ENCODE measurements around the gene NLRP5.

The NLRP5 gene

GRCh38 chr19:55956431-55956830 is 30.1 kb upstream of the NLRP5 start:
- H3K9me3 ChIP-seq (ENCODE audit: control insufficient read depth, low read length): no peaks in the 10 kb centered on the region
- no peaks in the 10 kb centered on the region for H3K27me3 ChIP-seq (ENCODE audit: control insufficient read depth, insufficient read depth, low read length)

DNA sequence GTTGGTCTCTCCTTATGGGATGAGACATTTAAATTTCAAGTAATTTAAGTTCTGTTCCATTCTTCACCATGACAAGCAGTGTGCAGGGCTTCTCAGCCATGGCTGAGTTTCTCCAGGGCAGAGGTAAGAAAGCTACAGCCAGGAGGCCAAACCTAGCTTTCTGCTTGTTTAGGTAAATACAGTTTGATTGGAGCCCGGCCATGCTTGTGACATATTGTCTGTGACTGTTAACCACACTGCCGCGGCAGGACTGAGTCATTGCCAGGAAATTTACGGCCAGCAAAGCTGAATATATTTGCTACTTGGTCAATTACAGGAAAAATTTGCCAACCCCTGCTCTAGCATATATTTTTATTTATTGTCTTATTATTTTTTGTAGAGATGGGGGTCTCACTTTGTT is 28.2 kb upstream of the NLRP5 start:
- Histone ChIP-seq H3K9ac (no peak overlapping the region), H3K4me2 (ENCODE audit: low read length) (no peak overlapping the region), H3K27me3 (ENCODE audit: control insufficient read depth, insufficient read depth, low read length) (no peaks in the 10 kb centered on the region), H3K79me2 (no peaks in the 10 kb centered on the region), H3K27ac (no peak overlapping the region), H3K4me1 (no peaks in the 10 kb centered on the region), H3K4me3 (ENCODE audit: low read depth, low read length) (no peak overlapping the region), H3K36me3 (ENCODE audit: control insufficient read depth, insufficient read depth, low read length) (no peaks in the 10 kb centered on the region), H3K9me3 (ENCODE audit: control insufficient read depth, low read length) (no peaks in the 10 kb centered on the region), H2AFZ (no peak overlapping the region)
- TF ChIP-seq, protein P1, sequence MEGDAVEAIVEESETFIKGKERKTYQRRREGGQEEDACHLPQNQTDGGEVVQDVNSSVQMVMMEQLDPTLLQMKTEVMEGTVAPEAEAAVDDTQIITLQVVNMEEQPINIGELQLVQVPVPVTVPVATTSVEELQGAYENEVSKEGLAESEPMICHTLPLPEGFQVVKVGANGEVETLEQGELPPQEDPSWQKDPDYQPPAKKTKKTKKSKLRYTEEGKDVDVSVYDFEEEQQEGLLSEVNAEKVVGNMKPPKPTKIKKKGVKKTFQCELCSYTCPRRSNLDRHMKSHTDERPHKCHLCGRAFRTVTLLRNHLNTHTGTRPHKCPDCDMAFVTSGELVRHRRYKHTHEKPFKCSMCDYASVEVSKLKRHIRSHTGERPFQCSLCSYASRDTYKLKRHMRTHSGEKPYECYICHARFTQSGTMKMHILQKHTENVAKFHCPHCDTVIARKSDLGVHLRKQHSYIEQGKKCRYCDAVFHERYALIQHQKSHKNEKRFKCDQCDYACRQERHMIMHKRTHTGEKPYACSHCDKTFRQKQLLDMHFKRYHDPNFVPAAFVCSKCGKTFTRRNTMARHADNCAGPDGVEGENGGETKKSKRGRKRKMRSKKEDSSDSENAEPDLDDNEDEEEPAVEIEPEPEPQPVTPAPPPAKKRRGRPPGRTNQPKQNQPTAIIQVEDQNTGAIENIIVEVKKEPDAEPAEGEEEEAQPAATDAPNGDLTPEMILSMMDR (IDR thresholded peaks at IDR 0.05): no peak

More at GRCh38 chr19:55956431-55956830, 30.1 kb upstream of the NLRP5 start:
- Histone ChIP-seq H2AFZ (no peak overlapping the region), H3K9ac (no peak overlapping the region), H3K4me2 (ENCODE audit: low read length) (no peak overlapping the region), H3K36me3 (ENCODE audit: control insufficient read depth, insufficient read depth, low read length) (no peaks in the 10 kb centered on the region), H3K4me3 (ENCODE audit: low read depth, low read length) (no peak overlapping the region), H3K27ac (no peak overlapping the region), H3K79me2 (no peaks in the 10 kb centered on the region), H3K4me1 (no peaks in the 10 kb centered on the region)
- TF ChIP-seq, protein P1 (IDR thresholded peaks at IDR 0.05): no peak

GRCh38 chr19:55959996-55960675 is 26.4 kb upstream of the NLRP5 start:
- no peaks in the 10 kb centered on the region for H3K9me3 ChIP-seq (ENCODE audit: control insufficient read depth, low read length)
- no peak overlapping the region for H2AFZ ChIP-seq
- no peak overlapping the region for H3K27ac ChIP-seq
- no peaks in the 10 kb centered on the region for H3K36me3 ChIP-seq (ENCODE audit: control insufficient read depth, insufficient read depth, low read length)
- no peak overlapping the region for H3K4me2 ChIP-seq (ENCODE audit: low read length)
- TF ChIP-seq, protein P1 (IDR thresholded peaks at IDR 0.05): no peak
- no peaks in the 10 kb centered on the region for H3K4me1 ChIP-seq
- H3K4me3 ChIP-seq (ENCODE audit: low read depth, low read length): no peak overlapping the region
- H3K27me3 ChIP-seq (ENCODE audit: control insufficient read depth, insufficient read depth, low read length): no peaks in the 10 kb centered on the region
- H3K9ac ChIP-seq: no peak overlapping the region
- H3K79me2 ChIP-seq: no peaks in the 10 kb centered on the region

- Histone ChIP-seq H3K9me3 (ENCODE audit: control insufficient read depth, low read length) (no peaks in the 10 kb centered on the region), H3K27ac (no peak overlapping the region), H2AFZ (no peak overlapping the region), H3K4me2 (ENCODE audit: low read length) (no peak overlapping the region), H3K79me2 (no peaks in the 10 kb centered on the region), H3K4me3 (ENCODE audit: low read depth, low read length) (no peak overlapping the region), H3K36me3 (ENCODE audit: control insufficient read depth, insufficient read depth, low read length) (no peaks in the 10 kb centered on the region), H3K27me3 (ENCODE audit: control insufficient read depth, insufficient read depth, low read length) (no peaks in the 10 kb centered on the region), H3K4me1 (peaks cover 2% of the 10 kb centered on the region), H3K9ac (no peak overlapping the region)
- TF ChIP-seq, protein P1 (IDR thresholded peaks at IDR 0.05): no peak
Observed at GRCh38 chr19:55962186-55962585, 24.4 kb upstream of the NLRP5 start.

DNA sequence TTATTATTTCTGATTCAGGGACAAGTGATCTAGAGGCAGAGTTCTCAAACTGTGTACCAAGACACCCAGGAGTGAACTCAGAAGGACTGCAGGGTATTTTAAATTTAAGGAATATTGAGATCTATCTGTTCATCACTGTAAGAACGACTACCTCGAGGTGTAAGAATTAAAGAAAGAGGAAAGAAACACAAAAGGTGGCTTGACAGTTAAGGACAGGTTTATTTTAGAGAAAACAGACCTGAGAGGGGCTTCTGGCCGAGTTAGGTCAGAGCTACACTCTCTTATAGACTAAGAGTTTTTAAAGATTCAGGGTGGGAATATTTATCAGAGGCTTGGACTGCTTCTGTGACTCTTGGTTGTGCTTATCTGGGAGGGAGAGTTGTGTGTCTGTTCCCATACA is 12.6 kb upstream of the NLRP5 start:
- Histone ChIP-seq H3K9me3 (ENCODE audit: control insufficient read depth, low read length) (peaks cover 4% of the 10 kb centered on the region), H3K9ac (no peak overlapping the region), H3K4me3 (ENCODE audit: low read depth, low read length) (no peak overlapping the region), H3K79me2 (no peaks in the 10 kb centered on the region), H2AFZ (no peak overlapping the region), H3K4me1 (peaks cover 5% of the 10 kb centered on the region), H3K27ac (no peak overlapping the region), H3K4me2 (ENCODE audit: low read length) (no peak overlapping the region), H3K27me3 (ENCODE audit: control insufficient read depth, insufficient read depth, low read length) (no peaks in the 10 kb centered on the region), H3K36me3 (ENCODE audit: control insufficient read depth, insufficient read depth, low read length) (no peaks in the 10 kb centered on the region)
- TF ChIP-seq, protein P1 (IDR thresholded peaks at IDR 0.05): no peak
